NCI-H1436 (cell line): ENCODE results near the gene GAB2.
"Not testable (repeated sequence)": the region's sequence is repeated elsewhere in the genome, so short reads cannot be mapped to it uniquely, and the experiment has no call there.

Source experiments
- DNase-seq: peaks from one replicate; lab custom pipeline; 2025; lab: John Stamatoyannopoulos, UW

Gene GAB2

GRCh38 chr11:78370406-78371172 lies 47.0 kb downstream of the GAB2 start:
- no peak for DNase-seq

DNA sequence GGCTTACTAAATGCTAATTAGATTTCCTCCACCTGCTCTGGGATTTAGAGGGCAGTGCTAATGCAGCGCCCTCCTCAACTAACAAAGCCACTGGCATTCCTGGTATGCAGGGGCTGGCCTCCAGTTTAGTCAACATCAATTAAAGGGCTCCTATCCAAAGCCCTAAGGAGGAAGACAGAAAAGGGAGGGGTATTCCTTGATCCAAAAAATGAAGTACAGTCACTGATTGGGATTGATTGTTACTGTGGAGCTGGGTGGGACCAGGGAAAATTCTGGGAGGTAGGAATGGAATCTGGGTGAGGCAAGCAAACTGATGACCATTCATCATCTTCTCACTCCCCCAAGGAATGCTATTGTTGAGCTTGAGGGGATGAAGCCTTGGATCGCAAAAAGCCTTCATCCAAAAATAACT lies 52.2 kb downstream of the GAB2 start:
- no peak for DNase-seq

DNA sequence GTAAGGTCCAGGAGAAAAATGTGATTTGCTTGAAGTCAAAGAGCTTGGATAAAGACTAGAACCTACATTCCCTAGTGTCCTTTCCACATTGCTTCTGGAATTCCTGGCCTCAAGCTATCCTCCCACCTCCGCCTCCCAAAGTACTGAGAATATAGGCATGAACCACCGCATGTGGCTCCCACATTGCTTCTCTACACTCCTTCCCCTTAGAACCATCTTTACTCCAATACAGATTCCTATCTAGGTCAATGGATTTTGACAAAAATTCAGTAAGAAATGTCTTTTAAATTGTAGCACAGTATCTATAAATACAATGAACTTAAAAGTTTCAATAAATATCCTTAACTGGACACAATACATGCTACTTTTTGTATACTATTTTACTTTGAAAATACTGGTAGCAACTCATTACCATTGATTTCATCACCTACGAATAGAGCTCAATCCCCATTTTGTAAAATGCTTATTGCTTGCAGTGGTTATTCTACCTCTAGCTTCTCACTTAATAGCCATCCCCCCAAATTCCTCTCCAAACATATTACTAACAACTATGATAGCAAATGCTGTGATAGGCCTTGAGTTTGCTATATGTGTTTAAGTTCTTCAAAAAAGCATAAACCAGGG lies 53.4 kb downstream of the GAB2 start:
- no peak for DNase-seq

DNA sequence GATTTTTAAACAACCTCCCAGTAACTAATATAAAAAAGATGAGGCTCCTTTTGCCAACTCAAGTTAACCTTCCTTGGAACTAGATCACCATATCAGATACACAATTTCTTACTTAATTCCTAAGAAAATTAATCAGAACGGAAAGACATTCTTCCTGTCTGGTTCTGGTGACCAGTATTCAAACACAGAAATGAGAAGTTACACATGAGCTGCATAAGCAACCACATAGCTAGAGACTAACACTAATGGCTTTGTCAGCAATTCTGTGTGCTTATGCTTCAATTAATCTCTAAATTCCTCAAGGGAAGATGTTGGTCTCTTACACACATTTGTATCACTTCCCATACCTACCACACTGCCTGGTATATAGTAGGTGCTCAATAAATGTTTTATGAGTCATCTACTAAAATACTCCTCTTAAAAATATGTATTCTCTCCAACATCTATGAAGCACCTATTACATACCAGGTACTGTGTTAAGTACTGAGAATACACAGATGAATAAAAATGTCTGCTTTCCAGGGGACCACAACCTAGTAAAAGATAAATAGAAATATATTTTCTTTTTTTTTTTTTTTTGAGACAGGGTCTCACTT lies 54.5 kb downstream of the GAB2 start:
- no peak for DNase-seq

- DNase-seq: no peak
Measured at GRCh38 chr11:78361228-78361627, 56.4 kb downstream of the GAB2 start.

GRCh38 chr11:78359921-78360320 lies 57.7 kb downstream of the GAB2 start:
- no peak for DNase-seq

GRCh38 chr11:78357924-78358323 lies 59.7 kb downstream of the GAB2 start:
- not testable (repeated sequence) for DNase-seq

- not testable (repeated sequence) for DNase-seq
Measured at GRCh38 chr11:78357425-78357824, 60.2 kb downstream of the GAB2 start.

- DNase-seq: not testable (repeated sequence)
Measured at GRCh38 chr11:78355742-78356141, 61.9 kb downstream of the GAB2 start.

DNA sequence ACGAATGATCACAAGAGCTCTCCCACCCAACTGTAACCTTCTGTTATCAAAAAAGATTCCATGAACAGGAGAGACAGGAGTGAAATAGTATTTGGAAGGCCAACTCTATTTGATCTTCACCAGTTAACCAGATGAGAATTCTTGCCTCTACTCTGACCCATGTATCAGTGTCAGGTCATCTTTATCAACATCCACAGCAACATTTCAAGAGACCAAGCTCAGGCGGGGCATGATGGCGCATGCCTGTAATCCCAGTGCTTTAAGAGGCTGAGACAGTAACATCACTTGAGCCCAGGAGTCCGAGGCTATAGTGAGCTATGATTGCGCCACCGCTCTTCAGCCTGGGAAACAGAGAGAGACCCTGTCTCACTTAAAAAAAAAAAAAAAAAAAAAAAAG lies 62.3 kb downstream of the GAB2 start:
- no peak for DNase-seq

GRCh38 chr11:78354408-78355308 lies 63.0 kb downstream of the GAB2 start:
- peak; percentile 95 for DNase-seq

DNA sequence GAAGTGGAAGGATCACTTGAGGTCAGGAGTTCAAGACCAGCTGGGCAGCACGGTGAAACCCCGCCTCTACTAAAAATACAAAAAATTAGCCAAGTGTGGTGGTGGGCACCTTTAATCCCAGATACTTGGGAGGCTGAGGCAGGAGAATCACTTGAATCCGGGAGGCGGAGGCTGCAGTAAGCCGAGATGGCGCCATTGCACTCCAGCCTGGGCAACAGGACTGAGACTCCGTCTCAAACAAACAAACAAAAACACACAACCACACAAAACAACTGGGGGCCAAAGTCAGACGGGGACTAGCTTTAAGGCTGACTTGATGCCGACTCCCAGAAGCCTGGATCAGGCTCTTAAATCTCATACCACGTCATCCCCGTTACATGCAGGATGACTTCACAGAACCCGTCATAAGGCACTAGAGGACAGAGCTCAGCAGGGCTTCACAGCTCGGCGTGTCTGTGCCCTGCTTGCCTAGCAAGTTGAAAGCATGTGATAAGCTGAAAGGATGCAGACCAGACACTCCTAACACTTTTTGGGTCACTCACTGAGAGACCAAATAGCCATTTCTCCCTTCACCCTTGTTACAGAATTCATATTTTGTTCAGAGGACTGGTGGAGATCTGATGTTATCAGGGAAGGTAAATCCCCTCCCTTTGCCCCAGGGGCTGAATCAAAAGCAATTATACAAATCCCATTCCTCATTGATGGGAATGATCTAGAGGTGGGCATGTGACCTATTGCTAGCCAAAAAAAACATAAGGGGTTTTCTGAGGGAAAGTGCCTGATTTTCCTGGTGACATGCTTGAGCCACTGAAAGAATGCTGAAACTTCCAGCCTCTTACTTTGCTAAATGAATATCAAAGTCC lies 65.4 kb downstream of the GAB2 start:
- no peak for DNase-seq

DNA sequence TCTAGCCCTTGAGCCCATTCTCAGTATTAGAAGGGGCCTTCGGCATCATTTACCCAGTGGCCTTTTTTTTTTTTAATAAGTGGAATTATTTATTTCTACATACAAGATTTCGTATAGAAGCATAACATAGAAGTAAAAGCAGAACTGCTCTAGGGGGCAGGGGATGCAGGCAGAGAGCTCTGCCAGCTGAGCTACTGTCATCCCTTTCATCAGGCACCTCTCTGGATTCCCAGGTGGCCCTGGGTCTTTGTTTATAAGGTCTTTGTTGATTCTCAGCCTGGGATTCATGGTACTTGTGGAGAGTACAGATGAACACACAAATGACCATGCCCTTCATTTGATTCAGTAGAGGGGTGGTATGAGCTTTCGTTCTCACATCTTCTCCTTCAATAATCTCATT lies 66.4 kb downstream of the GAB2 start:
- DNase-seq: peak; percentile 63

- no peak for DNase-seq
Measured at GRCh38 chr11:78350646-78351165, 66.9 kb downstream of the GAB2 start.

DNA sequence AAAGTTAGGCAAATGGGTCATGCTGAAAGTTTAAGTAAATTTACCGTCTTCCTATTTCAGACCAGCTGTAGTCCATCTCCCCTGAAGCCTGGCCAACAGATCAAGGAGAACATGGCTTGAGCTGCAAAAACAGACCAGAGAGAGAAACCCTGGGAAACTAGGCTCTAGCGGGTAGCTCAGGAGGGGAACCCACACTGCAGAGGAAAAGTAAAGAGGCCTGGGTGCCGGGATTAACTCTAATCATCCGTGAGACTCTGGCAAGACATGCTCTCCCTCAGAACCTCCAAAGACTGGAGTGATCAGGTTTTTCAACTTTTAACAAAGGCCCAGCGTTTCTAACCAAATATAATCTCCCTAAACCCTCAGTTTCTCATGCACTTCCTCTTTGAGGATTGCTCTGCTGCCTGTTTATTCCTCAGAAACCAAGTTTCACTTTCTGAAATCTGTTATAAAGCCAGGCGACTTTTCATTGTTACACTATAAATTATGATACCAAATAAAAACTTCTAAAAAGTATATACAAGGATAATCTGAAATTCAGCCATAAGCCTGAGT lies 67.5 kb downstream of the GAB2 start:
- DNase-seq: no peak

DNA sequence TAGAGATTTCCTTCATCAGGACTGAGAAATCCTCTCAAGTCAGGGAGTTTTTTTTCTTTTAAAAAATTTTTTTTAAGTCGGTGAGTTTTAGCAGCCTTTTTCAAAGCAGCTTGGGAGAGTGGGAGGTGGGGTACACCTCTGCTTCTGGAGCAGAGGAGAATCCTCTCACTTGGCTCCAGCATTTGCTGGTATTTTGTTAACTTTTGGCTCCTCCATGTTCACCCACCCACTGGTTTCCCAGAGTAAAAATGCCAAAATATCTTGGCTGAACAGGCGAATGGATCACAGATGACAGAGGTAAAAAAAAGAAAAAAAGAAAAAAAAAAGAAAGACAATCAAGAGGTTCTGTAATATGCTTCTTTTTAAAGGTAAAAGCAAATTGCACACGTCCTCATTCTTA lies 68.0 kb downstream of the GAB2 start:
- DNase-seq: no peak

DNA sequence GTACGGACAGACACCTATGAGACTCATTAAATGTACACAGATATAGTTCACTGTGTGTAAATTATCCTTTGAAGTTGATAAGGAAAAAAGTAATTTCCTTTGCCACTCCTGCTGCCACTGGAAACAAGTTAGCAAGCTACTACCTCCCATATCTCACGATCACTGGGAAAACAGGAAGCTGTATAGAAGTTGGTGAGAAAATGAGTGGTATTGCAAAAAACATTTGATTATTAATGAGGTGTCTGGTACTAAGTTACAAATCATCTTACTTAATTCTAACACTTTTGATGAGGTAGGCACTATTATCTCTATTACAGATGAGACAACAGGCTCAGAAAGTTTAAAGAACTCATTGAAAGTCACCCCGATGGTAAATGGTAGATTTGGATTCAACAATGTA lies 68.5 kb downstream of the GAB2 start:
- DNase-seq: no peak

DNA sequence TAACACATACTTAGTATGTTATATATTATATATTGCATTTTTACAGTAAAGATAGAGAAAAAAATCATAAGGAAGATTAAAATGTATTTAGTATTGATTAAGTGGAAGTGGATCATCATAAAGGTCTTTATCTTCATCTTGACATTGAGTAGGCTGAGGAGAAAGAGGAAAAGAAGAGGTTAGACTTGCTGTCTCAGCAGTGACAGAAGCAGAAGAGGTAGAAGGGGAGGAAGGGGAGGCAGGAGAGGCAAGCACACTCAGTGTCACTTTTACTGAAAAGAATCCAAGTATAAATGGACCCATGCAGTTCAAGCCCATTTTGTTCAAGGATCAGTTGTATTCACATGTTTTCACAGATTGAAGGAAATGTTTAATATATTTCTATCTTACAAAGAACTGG lies 69.7 kb downstream of the GAB2 start:
- DNase-seq: no peak

- no peak for DNase-seq
Measured at GRCh38 chr11:78346799-78347198, 70.8 kb downstream of the GAB2 start.

GRCh38 chr11:78345450-78345849 lies 72.2 kb downstream of the GAB2 start:
- DNase-seq: no peak

- DNase-seq: no peak
Measured at GRCh38 chr11:78344676-78345075, 72.9 kb downstream of the GAB2 start.
